Stimulated activated naive CD4-positive, alpha-beta T cell (primary cell): ENCODE results near the gene FCRL4.
"Not testable (repeated sequence)": the region's sequence is repeated elsewhere in the genome, so short reads cannot be mapped to it uniquely, and the experiment has no call there.

Experiments used
- DNase-seq, 6 experiments: peaks; one replicate each; lab custom pipeline; 2025; lab: John Stamatoyannopoulos, UW

The FCRL4 gene

DNA sequence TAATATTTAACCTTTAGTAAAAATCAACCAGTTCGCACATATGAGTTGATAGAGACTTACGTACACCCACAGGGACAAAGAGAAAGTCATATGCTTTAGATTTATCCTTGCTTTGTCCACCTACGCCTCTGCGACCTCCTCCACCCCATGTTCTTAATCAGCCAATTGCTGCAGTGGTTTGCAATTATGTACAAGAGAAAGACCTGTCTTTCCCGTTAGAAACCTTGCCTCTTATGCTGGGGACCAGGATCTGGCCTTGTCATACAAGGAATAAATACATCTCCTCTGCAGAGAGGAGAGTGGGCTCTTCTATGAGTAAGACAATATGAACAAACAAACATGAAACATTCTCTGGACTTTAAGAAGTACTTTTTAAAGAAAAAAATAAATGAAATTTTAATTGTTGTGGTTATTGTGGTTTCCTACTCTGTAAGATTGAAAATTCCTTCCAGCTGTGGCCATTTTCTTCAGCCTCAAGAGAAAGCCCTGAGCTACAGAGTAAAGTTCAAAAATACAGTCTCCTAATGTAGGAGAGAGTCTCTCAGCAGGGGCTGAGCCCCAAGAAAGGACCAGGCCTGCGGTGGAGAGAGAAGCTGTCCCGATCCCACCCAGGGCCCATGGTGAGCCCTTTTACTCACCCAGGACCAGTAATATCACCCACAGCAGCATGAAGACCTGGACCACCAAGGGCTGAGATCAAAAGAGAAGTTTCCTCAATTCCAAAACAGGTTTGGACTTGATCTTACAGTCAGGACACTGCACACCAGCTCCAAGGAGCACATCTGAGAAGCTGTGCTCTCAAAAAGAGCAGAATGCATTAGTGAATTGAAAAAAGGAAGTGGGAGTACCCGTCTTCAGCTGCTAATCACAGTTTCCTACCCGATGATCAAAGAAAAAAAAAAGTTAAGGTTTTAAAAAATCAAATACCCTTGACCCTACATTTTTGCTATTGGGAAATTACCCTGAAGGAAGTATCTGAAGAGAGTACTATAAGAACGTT, 45.9 kb downstream of the FCRL4 start, which contains the start of gene FCRL5:
Gene FCRL5, minus strand, starts transcription at position 822 of the 1,000 bp plus-strand sequence. Its CDS starts 153 bp downstream, at position 669.
- no peak for DNase-seq

DNA sequence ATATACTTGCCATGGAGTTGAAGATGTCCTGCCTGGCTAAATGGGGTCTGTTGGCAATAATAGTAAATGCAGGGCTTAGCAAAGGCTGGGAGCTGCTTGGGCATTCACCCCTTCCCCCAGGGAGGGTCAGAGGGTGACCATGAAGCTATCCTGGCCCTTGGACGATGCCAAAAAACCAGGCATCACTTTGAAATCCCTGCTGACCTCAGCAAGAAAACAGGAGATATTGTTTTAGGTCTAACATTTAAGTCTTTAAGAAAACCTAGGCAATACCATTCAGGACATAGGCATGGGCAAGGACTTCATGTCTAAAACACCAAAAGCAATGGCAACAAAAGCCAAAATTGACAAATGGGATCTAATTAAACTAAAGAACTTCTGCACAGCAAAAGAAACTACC, 49.8 kb downstream of the FCRL4 start:
- DNase-seq: not testable (repeated sequence)

DNA sequence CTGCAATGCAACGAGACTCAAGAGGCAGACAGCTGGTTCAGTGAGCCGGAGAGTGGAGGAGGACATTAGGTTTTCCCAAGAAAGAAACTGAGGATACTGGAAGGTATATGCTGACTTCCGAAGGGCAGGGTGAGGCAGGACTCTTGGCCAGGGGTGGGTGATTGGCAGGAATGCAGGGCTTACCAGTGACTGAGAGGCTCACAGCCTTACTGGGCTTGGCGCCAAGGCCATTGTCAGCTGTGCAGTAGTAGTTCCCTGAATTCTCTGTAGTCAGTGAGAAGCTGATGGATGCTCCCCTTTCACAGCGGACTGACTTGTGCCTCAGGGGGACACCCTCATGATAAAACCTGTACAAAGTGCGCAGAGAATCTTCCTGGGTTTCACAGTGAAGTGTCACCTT, 55.2 kb downstream of the FCRL4 start:
- no peak for DNase-seq

DNA sequence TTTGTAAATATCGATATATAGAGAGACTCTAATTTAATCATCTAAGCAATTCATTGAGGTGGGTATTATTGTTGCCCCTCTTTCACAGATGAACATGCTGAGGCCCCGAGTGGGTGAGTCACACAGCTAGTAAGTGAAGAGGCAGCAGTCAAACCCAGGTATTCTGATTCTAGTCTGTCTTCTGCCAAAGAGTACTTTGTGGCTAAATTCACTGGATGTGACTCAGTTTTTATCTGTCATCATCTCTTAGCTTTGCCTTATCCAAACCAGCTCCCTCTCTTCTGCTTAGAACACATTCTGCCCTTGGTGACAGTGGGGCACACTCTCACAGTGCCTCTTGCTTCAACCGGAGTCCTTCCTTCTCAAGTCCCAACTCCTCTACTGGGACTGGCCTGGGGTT, 57.0 kb downstream of the FCRL4 start:
- no peak for DNase-seq

DNA sequence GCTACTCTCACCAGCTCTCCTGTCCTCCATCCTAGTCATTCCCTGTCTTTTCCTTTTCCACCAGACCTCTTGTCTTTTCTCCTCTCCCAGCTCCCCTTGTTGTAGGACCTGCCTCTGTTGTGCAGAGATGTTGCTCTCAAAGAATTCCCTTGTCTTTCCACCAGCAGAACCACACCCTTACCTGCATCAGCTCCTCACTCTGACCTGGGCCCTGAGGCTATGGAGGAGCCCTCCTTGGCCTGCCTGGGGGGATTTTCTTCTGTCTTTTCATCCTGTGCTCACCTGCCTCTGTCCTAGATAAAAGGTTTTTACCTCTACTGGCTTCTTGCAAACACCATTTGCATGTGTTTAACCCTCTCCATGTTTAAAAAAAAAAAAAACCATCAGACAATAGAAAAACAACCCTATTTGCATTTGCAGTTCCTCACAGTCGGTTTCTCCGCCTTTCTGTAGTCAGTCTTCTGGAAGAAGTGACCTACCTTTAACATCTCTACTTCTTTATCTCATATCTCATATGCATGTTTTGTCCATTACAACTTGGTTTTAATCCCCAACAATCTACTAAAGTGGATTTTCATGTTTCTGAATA, 57.6 kb downstream of the FCRL4 start:
- DNase-seq: no peak

DNA sequence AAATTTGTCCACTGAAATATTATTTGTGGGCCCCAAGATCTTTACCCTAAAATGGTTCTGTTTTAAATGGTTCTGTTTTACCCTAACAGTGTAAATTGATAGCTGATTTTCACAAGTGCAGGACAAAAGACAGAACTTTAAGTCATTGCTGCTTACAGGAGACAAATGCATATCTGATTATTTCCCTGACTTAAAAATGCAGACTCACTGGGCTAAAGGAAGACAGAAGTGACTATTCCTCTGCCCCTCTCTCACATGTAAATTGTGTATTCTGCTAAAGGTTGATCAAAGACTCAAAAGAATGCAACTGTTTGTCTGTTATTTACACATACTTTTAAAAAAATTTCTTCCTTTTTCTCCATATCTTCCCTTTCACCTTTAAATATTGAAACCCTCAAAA, 58.3 kb downstream of the FCRL4 start:
- DNase-seq: no peak

DNA sequence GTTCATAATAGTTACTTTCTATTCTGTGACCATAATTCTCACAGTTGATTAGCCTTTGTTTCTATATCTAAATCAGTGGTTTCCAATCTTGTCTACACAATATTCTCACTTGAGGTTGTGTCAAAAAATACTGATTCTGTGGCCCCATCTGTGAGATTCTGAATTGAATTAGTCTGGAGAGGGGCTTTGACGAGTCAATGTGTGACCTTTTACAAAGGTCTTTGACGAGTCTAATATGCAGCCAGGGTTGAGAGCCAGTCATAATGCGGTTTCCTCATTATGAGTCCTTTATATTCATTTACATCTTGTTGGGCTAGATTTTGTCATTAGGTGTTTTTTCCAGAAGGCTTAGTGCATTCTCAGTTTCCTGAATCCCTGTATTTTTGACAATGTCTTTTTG, 65.3 kb downstream of the FCRL4 start:
- no peak for DNase-seq

DNA sequence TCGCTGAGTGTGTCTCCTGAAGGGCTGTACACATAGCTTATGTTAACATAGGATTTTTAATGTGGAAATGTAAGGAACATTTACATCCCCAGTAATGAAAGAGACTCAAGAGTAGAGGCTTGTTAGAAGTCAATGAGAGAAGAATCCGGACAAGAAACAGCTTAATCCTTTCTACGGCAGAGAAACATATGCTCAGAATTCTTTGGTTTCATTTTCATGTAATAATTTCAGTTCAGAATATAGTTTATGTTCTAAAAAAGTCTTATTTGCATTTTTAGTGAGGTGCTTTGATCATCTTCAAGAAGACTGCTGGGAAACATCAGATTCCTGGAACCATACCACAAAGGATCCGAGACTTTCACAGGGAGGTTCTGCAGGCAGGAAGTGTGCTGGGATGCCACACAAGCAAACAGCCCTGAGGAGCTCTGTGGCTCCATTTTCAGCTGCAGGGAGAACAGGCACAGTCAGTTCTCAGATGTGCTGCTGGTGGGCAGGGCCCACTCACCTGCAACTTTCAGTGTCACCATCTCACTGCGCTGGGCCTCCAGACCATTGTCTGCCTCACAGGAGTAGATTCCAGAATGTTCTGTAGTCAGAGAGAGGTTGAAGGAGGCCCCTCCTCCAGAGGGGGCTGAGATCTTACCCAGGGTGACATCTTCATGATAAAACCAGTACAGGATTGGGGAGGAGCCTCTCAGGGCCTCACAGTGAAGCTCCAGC, 74.0 kb downstream of the FCRL4 start:
- no peak for DNase-seq
